Stimulated activated CD8-positive, alpha-beta memory T cell treated with anti-CD3 and anti-CD28 coated beads, Interleukin-15, amount 100 ng/mL, for 1 hour (primary cell): Measurements from ENCODE around the gene FAM83D.
"Not testable (repeated sequence)": the region's sequence is repeated elsewhere in the genome, so short reads cannot be mapped to it uniquely, and the experiment has no call there.

Experiments
- DNase-seq: peaks from one replicate; pipeline ENCODE4 v3.0.0-alpha.2; 2020; ENCODE audit warnings: low read depth

FAM83D gene

DNA sequence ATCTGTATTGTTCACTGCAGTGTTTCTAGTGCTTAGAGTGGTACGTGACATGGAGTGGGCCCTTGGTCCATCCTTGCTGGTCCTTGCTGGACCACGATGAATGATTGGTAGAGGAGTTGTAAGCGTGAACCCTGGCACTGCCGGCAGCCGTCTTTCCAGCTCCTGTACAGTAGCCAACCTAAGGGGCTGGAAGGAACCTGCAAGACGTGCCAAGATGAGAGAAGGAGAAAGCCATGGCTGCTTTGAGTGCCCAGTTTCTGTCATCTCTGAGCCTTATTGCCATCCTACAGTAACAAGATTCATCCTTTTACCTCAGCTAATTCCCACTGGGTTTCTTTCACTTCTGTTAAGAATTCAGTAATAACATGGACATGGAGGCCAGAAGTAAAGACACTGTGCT lies 41.9 kb downstream of the FAM83D start:
- DNase-seq = no peak

DNA sequence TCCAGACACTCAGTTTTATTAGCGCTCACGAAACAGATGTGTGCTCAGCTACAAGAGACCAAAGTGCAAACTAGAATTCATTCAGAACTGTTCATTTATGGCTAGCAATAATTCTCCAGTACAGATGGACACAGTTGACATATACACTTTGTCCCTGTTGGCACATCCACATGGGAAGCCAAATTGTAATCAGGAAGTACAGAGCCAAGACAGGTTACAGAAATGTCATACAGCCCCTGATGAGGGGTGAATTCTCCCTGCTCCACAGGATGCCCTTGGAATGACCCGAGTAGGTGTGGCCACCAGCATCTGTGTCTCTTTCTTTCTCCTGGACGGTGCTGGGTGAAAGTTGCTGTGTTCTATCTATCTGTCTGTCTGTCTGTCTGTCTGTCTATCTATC lies 43.5 kb downstream of the FAM83D start:
- no peak for DNase-seq

DNA sequence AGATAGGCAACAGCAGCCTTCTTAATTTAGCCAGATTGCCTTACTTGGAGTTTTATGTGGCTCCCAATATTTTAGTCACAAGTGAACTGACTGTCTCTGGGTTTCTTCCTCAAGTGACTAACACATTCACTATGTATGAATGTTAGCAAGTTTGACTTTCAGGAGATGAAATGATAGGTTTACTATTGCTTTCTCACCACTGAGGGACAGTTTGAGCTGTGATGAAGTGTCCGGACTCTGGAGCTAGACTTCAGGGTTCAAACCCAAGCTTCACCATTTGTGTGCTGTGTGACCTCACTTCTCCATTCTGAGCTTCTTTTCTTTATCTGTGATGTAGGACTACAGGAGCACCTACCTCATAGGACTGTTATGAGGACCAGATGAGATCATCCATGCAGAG lies 44.1 kb downstream of the FAM83D start:
- no peak for DNase-seq

DNA sequence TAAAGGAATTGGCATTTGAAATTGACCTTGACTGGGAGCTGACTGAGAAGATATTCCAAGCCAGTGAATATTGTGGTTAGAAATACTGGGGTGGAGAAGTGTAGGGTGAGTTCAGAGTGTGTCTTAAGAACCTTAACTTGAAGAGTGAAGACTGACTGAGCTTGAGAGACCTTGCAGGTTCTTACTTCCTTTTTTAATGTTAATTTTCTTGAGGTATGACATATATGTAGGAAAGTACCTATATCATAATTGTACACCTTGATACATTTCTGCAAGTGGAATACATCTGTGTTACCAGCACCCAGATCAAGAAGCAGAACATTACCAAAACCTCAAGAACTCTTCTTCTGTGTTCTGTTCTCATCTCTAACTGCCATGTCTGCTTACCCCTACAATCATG lies 46.9 kb downstream of the FAM83D start:
- DNase-seq = no peak

DNA sequence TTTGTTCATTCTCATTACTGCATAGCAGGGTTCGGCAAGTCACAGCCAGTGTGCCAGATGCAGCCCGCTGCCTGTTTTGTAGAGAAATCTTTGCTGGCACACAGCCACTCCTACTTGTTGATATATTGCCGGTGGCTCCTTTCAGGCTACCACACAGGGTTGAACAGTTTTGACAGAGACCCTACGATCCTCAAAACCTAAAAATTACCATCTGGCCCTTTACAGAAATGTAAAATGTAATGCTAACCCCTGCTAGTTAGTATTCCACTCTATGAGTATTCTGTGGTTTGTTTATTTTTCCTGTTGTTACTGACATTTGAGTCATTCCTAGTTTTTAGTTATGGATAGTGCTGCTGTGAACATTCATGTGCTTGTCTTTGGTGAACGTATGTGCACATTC lies 47.4 kb downstream of the FAM83D start:
- DNase-seq = no peak

DNA sequence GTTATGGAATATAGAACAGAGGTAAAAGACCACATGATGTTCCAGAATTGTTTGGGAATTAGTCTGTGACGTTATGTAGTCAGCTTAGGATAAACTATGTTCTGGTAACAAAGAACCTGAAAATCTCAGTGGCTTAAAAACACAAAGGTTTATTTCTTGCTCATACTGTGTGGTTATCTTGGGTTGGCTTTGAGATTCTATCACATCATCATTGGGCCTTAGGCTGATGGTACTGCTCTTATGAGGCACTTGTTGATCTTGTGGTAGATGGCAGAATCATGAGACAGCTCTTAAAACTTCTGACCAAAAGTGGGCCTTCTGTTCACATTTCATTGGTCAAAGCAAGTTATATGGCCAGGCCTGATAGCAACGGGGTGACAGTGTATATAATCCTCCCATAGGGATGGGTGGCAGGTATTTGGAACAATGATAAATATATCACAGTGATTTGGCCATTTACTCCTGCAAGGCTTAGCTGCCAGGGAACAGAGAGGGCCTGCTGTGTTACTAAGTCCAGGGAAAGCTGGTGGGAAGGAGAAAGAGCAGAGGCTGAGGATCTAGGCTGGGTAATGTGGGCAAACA lies 49.4 kb downstream of the FAM83D start:
- no peak for DNase-seq

DNA sequence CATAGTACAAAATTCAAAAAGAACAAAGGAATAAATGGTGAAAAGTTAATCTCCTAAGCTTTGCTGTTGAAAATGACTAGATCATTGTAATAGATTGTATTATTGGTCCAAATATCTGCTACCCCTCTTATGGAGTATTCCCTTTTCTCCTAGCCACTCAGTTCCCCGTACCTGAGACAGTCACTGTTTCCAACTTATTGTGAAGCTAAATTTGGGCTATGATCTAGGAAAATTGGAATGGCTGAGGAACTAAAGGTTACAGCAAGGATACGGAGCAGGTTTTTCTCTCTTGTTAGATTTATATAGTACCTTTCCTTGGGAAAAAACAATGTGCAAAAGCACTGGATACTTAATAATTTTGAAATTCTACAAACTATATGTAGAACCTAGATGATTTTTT lies 53.2 kb downstream of the FAM83D start:
- DNase-seq = no peak

DNA sequence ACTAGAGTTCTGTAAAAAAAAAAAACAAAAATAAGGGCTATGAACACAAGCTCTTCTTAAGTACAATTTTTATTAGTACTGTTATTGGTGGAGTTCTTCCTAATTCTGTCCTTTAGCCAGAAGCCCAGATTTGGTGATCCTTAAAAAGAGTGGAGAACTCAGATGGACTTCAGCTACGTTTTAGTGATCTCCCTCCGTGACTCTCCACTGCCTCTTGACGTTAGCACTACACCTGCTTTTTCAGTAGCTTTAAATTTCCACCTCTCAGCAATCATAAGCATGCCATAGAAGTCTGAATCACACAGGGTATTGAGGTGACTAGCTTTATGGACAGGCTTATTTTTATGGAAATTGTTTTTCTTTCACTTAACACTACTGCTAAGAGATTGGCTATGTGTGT lies 53.6 kb downstream of the FAM83D start:
- no peak for DNase-seq

DNA sequence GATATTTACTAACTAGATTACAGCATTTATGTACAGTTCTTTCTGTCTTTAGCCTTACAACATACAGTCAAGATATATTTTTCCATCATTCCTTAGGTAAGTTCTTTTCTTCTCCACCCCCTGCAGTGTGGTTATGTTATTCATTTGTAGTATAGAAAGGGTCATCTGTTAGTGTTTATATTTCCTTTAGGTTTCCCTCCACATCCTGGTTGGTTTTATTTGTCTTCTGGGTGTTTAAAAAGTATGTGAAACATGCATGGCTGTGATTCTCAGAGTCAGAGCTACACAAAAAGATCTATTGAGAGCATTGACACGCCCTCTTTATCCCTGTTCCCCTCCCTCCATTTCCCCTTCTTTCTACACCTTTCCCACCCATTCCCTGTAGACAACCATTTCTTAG lies 56.1 kb downstream of the FAM83D start:
- no peak for DNase-seq

DNA sequence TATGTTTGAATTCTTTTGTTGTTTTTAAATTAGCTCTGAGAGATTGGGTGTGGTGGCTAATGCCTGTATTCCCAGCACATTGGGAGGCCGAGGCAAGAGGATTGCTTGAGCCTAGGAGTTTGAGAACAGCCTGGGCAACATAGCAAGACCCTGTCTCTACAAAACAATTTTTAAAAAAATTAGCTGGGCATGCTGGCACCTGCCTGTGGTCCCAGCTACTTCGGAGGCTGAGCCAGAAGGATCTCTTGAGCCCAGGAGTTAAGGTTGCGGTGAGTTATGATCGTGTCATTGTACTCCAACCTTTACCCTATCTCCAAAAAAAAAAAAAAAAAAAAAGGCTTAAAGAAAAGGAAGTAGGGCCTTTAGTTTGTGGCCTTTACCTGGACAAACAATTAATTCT lies 58.8 kb downstream of the FAM83D start:
- no peak for DNase-seq

DNA sequence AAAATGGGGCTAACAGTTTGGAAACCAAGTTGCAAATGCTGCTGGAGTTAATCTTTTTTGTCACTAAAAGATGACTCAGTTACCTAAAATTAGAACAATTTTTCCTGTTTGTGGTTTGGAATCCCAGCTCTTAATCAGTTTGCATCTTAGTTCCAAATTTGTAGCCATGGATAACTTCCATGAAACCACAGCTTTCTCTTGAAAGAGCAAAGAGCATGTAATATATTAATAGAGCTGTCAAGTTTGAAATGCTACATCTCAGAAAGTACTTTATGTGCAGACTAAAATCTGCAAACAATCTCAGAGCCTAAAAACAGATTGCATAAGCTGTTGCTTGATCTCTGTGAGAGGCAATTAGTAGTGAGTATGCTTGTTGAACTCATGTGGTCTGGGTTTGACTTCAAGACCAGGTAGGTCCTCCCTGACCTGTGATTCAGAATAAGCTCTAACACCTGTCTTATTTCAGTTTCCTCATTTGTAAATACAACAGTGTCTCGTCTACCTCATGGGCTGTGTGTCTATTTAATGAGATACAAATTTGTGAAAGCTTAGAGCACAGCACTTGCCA lies 59.5 kb downstream of the FAM83D start:
- no peak for DNase-seq

DNA sequence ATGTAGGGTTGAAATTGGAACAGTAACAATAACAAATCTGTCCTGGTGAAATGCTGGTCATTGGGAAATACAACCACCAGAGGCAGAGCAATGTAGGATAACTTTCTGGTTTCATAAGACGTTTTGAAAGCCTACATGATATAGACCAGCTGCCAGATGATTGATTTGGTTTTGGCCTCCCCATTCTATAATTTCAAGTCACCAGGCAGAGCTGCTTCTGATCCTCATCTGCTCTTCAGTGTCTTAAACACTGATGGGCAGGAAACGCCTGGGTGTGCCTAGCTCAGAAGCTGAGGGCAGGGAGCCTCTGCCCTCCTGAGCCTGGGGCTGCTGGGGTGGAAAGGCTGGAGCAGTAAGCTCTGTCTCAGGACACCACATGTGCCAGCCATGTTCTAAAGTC lies 60.4 kb downstream of the FAM83D start:
- DNase-seq = no peak

DNA sequence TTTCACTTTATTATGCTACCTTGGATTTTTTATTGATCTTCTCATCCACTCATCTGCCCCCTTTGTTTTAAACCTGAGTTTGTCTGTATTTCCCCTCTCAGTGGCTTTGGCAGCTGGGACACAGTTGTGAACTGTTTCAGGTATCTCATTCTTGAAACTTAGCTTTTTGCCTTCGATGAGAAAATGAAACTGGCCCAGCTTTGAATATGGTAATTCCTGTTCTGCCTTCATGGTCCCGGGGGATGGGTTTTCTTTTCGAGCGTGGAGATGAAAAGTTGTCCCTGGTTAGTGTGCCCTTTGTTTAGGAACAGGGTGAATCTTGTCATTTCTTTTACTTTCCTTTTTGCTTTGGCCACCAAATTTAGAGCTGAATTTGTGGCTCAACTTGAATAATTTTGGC lies 61.6 kb downstream of the FAM83D start:
- DNase-seq = no peak

DNA sequence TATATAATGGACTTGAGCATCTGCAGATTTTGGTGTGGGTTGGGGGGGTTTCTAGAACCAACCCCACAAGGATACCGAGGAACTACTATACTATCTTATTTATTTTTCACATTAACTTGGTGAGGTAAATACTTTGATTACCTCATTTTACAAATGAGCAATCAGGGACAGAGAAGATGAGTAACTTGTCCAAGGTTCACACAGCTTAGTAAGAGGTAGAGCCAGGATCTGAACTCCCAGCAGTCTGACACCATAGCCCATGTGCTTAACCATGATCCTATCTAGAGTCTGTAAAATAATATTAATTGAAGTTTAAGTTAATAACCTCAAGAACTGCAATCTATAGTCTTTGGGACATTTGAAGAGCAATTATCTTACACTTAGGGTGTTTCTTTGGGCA lies 64.5 kb downstream of the FAM83D start:
- DNase-seq = no peak

DNA sequence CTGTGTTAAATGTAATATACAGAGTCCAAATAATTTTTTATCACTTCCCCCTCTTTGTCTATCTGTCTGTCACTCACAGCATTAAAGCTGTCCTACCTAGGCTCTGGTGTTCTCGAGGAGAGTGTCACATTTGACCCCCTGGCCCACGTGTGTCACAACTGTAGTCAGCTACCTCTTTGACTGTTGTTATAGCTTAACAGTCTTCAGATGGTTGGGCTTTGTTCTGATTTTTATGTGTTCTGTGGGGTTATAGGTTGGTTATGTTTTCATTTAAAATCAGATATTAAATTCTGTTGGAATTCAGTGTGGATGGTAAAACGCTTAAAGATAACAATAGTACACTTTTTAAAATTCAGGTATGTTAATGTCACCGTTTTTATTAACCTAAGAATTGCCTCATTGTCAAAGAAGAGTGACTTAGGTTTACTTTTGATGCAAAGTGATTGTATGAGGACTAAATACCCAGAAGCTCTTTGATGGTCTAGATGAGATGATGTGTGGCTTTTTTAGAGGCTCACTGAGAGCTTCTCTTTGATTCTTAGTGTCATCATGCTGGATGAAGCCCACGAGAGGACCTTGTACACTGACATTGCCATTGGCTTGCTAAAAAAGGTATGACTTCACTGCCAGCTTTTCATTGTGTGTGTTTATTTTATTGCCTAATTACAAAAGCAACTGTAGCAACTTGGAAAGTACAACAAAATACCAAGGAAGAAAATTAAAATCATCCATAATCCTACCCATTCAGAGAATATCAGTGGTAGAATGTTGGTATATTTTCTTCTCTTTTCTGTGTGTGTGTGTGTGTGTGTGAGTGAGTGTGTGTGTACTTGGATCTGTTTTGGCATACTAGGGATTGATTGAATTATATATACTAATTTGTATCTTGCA lies 65.8 kb downstream of the FAM83D start:
- DNase-seq = no peak

DNA sequence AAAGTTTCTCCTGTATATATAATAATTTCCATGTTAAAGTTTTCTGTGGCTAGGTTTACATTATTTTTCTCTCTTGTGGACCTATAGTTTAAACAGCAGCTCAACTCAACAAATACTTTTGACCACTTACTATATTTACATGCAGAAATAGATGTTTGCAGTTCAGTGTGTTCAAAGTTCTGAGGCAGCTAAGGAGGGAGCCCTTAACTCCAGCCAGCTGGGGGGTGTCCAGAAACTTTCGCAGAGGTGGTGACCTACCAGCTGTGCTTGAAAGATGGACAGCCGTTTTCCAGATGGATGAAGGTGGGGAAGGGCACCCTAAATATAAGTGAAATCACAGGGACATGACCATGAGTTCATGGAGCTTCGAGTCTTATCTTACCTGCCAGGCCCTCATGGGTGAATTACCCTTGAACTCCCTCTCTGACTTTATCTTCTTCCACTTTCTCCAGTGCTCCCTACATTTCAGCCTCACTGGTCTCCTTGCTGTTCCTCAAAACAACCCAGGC lies 69.4 kb downstream of the FAM83D start:
- no peak for DNase-seq

DNA sequence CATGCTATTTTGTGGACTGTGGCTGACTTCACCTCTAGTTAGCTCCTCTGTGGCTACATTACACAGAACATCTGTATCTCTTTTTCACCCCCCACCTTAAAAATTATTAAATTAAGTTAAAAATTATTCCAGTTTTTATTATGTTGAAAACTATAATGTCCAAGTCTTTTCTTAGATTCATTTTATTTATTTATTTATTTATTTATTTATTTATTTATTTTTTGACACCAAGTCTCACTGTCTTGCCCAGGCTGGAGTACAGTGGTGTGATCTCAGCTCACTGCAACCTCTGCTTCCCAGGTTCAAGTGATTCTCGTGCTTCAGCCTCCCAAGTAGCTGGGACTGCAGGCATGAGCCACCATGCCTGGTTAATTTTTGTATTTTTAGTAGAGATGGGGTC lies 70.6 kb downstream of the FAM83D start:
- DNase-seq = not testable (repeated sequence)

DNA sequence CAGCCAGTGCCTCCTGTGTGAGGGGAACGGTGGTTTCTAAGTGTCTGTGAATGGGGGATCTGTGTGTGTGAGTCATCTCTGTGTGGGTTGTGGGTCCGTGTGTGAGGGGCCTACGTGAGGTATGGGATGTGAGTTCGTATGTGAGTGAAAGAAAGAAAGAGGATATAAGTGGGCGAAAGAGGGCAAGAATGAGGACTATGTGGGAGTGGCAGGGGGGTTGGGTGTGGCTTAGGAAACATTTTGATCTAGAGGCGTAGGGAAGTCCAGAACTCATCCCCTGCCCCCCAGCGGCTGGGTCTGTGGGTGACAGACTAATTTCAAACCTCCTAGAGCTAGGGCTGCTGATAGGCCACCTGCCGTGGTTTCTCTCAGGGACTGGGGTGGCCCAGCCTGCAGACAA lies 71.4 kb downstream of the FAM83D start:
- DNase-seq = no peak

DNA sequence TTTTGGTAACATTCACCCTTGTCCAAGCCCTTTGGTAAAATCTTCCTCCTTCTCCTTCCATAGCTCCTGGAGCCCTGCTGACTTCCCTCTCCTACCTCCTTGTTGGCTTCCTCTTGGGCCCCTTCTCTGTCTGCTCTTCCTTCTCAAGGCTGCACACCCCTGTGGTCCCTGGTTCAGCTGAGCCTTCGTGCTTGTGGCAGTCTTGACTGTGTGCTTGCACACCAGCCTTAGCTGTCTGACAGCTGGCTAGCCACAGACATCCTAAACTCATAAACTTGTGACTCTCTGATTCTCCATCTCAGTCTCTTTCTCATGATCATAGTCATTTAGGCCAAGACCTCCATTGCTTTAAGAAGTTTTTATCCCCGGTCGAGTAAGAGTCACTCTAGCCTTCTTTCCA lies 73.0 kb downstream of the FAM83D start:
- DNase-seq = no peak

DNA sequence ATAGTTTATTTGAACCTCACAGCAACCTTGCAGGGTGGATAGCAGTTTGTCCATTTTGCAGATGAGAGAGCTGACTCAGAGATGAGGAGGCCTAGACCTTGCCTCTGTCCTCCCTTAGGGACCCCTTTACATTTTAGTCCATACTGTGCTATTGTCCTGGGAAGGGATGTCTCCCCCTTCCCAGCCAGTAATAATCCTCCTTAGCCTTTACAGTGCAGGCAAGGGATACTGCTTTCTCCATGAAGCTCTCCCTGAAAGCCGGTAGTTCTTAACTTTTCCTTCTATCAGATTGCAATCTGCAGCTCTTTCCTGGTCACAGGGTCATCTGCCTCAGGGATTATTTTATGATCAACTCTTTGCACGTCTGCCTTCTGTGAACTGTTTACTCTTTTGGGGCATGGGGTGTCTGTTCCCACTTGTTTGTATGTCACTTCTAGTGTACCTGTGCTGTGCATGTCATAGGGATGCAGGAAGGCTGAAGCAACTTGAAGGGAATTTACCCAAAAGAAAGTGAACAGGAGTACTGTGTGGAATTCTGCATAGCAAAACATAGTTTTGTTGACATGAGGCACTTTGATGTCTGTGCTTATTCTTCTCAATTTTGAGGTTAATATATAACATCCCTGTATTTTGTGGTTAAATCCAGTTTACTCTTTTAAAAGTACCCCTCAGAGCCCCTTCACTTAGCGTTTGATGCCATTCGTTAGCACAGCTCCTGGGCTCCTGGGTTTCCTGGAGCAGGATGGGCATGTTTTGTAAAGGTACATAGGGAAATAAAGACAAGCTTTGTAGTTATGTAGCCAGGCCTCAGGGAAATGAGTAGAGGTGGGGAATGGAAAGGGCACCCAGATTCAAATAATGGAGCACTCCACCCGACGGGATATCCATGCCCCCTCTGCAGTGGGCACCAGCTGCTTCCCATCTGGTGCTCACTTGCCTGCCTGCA lies 74.0 kb downstream of the FAM83D start:
- no peak for DNase-seq
